Activated T-helper 2 cell treated with anti-CD3 and anti-CD28 coated beads, Interferon-gamma antibody, Interleukin-2, Interleukin-4, amounts not matched to agents 10 μg/mL and 5 μg/mL and 100 μg/mL, durations not matched to agents 14 hours and 24 hours and 36 hours (primary cell): ENCODE measurements around the gene MAGI2. TPM values are rescaled to one million over a fixed set of nuclear protein-coding genes. Genes with fewer than 3 reads are reported as not detected.

Experiments
- DNase-seq: peaks from one replicate; pipeline ENCODE4 v3.0.0; 2021; ENCODE audit warnings: low spot score
- H3K27ac Mint-ChIP-seq: one replicate; pipeline ENCODE4 v1.8.0; 2021; ENCODE audit warnings: mixed read lengths
- H3K27me3 Mint-ChIP-seq: one replicate; pipeline ENCODE4 v1.8.0; 2021; ENCODE audit warnings: low read depth, mixed read lengths
- H3K36me3 Mint-ChIP-seq: one replicate; pipeline ENCODE4 v1.8.0; 2021; ENCODE audit warnings: low read depth, mixed read lengths
- H3K4me1 Mint-ChIP-seq: one replicate; pipeline ENCODE4 v1.8.0; 2021; ENCODE audit warnings: low read depth, mixed read lengths
- H3K4me3 Mint-ChIP-seq: one replicate; pipeline ENCODE4 v1.8.0; 2021; ENCODE audit warnings: low read depth, mild to moderate bottlenecking, moderate library complexity, mixed read lengths
- H3K9me3 Mint-ChIP-seq: one replicate; pipeline ENCODE4 v1.8.0; 2021; ENCODE audit warnings: mixed read lengths
- intact Hi-C: fragments of 100-400 bp; cut with micrococcal nuclease; formaldehyde crosslinking; loops from one replicate; pipeline ENCODE4 v1.15.1; 2023
- total RNA-seq: library from RNA; stranded (reverse); gene quantifications from 2 replicates; pipeline ENCODE4 v1.2.3, GENCODE V29; 2022

The MAGI2 gene
- total RNA-seq, 1 donor from 2014 or later, result 0.21 TPM

GRCh38 chr7:79307376-79307775 is 146.1 kb downstream of the MAGI2 start:
- no peak for DNase-seq
- Mint-ChIP-seq H3K4me3 (no peak overlapping the region), H3K9me3 (no peaks in the 10 kb centered on the region), H3K36me3 (no peaks in the 10 kb centered on the region), H3K4me1 (no peaks in the 10 kb centered on the region), H3K27me3 (no peaks in the 10 kb centered on the region), H3K27ac (no peak overlapping the region)
- intact Hi-C loops, result no loop called here

- H3K4me1 Mint-ChIP-seq, result no peaks in the 10 kb centered on the region
- H3K9me3 Mint-ChIP-seq, result no peaks in the 10 kb centered on the region
- H3K36me3 Mint-ChIP-seq, result no peaks in the 10 kb centered on the region
- H3K4me3 Mint-ChIP-seq, result no peak overlapping the region
- DNase-seq, result no peak
- intact Hi-C loops, result no loop called here
- H3K27ac Mint-ChIP-seq, result no peak overlapping the region
- H3K27me3 Mint-ChIP-seq, result no peaks in the 10 kb centered on the region
Observed at GRCh38 chr7:79304711-79305110, 148.8 kb downstream of the MAGI2 start.

GRCh38 chr7:79302293-79302692 is 151.2 kb downstream of the MAGI2 start:
- no peaks in the 10 kb centered on the region for H3K9me3 Mint-ChIP-seq
- DNase-seq, result no peak
- no peak overlapping the region for H3K4me3 Mint-ChIP-seq
- no peaks in the 10 kb centered on the region for H3K36me3 Mint-ChIP-seq
- H3K27me3 Mint-ChIP-seq, result no peaks in the 10 kb centered on the region
- H3K27ac Mint-ChIP-seq, result no peak overlapping the region
- no peaks in the 10 kb centered on the region for H3K4me1 Mint-ChIP-seq
- intact Hi-C loops, result no loop called here

GRCh38 chr7:79301419-79301818 is 152.0 kb downstream of the MAGI2 start:
- Mint-ChIP-seq H3K27ac (no peak overlapping the region), H3K27me3 (no peaks in the 10 kb centered on the region), H3K4me3 (no peak overlapping the region), H3K9me3 (no peaks in the 10 kb centered on the region), H3K36me3 (no peaks in the 10 kb centered on the region), H3K4me1 (no peaks in the 10 kb centered on the region)
- no peak for DNase-seq
- intact Hi-C loops, result no loop called here

GRCh38 chr7:79300573-79300972 is 152.9 kb downstream of the MAGI2 start:
- no peaks in the 10 kb centered on the region for H3K36me3 Mint-ChIP-seq
- DNase-seq, result no peak
- no peaks in the 10 kb centered on the region for H3K4me1 Mint-ChIP-seq
- no peaks in the 10 kb centered on the region for H3K9me3 Mint-ChIP-seq
- no peaks in the 10 kb centered on the region for H3K27me3 Mint-ChIP-seq
- H3K27ac Mint-ChIP-seq, result no peak overlapping the region
- H3K4me3 Mint-ChIP-seq, result no peak overlapping the region
- intact Hi-C loops, result no loop called here

- Mint-ChIP-seq H3K4me1 (no peaks in the 10 kb centered on the region), H3K4me3 (no peak overlapping the region), H3K9me3 (no peaks in the 10 kb centered on the region), H3K36me3 (no peaks in the 10 kb centered on the region), H3K27me3 (no peaks in the 10 kb centered on the region), H3K27ac (no peak overlapping the region)
- DNase-seq, result no peak
- intact Hi-C loops, result no loop called here
Observed at GRCh38 chr7:79298145-79298760, 155.2 kb downstream of the MAGI2 start.

GRCh38 chr7:79296553-79297320 is 156.7 kb downstream of the MAGI2 start:
- H3K27me3 Mint-ChIP-seq, result no peaks in the 10 kb centered on the region
- no peaks in the 10 kb centered on the region for H3K9me3 Mint-ChIP-seq
- H3K4me1 Mint-ChIP-seq, result no peaks in the 10 kb centered on the region
- H3K27ac Mint-ChIP-seq, result no peak overlapping the region
- no peak for DNase-seq
- no peaks in the 10 kb centered on the region for H3K36me3 Mint-ChIP-seq
- no peak overlapping the region for H3K4me3 Mint-ChIP-seq
- intact Hi-C loops, result no loop called here

- intact Hi-C loops, result no loop called here
- no peaks in the 10 kb centered on the region for H3K4me1 Mint-ChIP-seq
- H3K27ac Mint-ChIP-seq, result no peak overlapping the region
Observed at GRCh38 chr7:79293655-79294142, 159.8 kb downstream of the MAGI2 start.

GRCh38 chr7:79292834-79293233 is 160.6 kb downstream of the MAGI2 start:
- Mint-ChIP-seq H3K9me3 (no peaks in the 10 kb centered on the region), H3K36me3 (no peaks in the 10 kb centered on the region), H3K27me3 (no peaks in the 10 kb centered on the region), H3K4me3 (no peak overlapping the region), H3K4me1 (no peaks in the 10 kb centered on the region), H3K27ac (no peak overlapping the region)
- intact Hi-C loops, result no loop called here
- DNase-seq, result no peak

More at GRCh38 chr7:79293655-79294142, 159.8 kb downstream of the MAGI2 start:
- no peaks in the 10 kb centered on the region for H3K27me3 Mint-ChIP-seq
- H3K9me3 Mint-ChIP-seq, result no peaks in the 10 kb centered on the region
- H3K36me3 Mint-ChIP-seq, result no peaks in the 10 kb centered on the region
- DNase-seq, result no peak
- no peak overlapping the region for H3K4me3 Mint-ChIP-seq

- Mint-ChIP-seq H3K4me3 (no peak overlapping the region), H3K27ac (no peak overlapping the region), H3K4me1 (no peaks in the 10 kb centered on the region), H3K27me3 (no peaks in the 10 kb centered on the region), H3K9me3 (no peaks in the 10 kb centered on the region), H3K36me3 (no peaks in the 10 kb centered on the region)
- no peak for DNase-seq
- intact Hi-C loops, result no loop called here
Observed at GRCh38 chr7:79291498-79291865, 162.0 kb downstream of the MAGI2 start.

- Mint-ChIP-seq H3K4me3 (no peak overlapping the region), H3K27ac (no peak overlapping the region), H3K27me3 (no peaks in the 10 kb centered on the region), H3K4me1 (no peaks in the 10 kb centered on the region), H3K36me3 (no peaks in the 10 kb centered on the region), H3K9me3 (no peaks in the 10 kb centered on the region)
- intact Hi-C loops, result no loop called here
- no peak for DNase-seq
Observed at GRCh38 chr7:79290841-79291497, 162.5 kb downstream of the MAGI2 start.

- Mint-ChIP-seq H3K27ac (no peak overlapping the region), H3K9me3 (no peaks in the 10 kb centered on the region), H3K4me3 (no peak overlapping the region), H3K4me1 (no peaks in the 10 kb centered on the region), H3K36me3 (no peaks in the 10 kb centered on the region), H3K27me3 (no peaks in the 10 kb centered on the region)
- intact Hi-C loops, result no loop called here
- DNase-seq, result no peak
Observed at GRCh38 chr7:79290398-79290797, 163.1 kb downstream of the MAGI2 start.

GRCh38 chr7:79288655-79289054 is 164.8 kb downstream of the MAGI2 start:
- no peak overlapping the region for H3K27ac Mint-ChIP-seq
- no peak overlapping the region for H3K4me3 Mint-ChIP-seq
- H3K9me3 Mint-ChIP-seq, result no peaks in the 10 kb centered on the region
- H3K4me1 Mint-ChIP-seq, result no peaks in the 10 kb centered on the region
- no peak for DNase-seq
- no peaks in the 10 kb centered on the region for H3K27me3 Mint-ChIP-seq
- intact Hi-C loops, result no loop called here
- no peaks in the 10 kb centered on the region for H3K36me3 Mint-ChIP-seq
